ENCODE results near the gene CFAP107. TPM values are rescaled to one million over a fixed set of nuclear protein-coding genes. Genes with fewer than 3 reads are reported as not detected.
A peak's percentile ranks its signal among the peaks of the same experiment; 100 is the strongest.

CFAP107 gene
- total and polyA plus RNA-seq, 2 experiments from 2014 or later, result not detected

DNA sequence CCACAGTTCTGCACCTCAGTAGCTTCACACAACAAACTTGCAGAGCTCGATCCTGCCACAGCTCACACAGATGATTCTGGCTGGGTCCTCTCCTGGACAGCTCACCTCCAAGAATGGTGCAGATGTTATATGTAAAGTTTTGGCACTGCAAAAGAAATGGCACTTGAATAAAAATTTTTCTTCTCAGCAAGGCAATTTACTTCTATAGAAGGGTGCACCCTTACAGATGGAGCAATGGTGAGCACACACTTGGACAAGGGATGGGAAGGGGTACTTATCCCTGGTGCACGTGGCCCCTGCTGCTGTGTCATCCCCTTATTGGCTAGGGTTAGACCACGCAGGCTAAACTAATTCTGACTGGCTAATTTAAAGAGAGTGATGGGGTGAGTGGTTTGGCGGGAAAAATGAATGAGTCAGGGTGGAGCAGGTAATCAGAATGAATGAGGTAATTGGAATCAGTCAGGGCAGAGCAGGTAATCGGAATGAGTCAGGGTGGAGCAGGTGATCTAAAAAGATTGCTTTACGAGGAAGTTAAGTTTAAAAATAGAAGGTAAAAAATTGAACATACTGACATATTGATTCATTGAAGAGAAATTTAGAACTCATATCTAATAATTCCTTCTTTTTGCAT lies 42.1 kb upstream of the CFAP107 start:
- DNase-seq (ENCODE audit: low spot score), result no peak
- Histone ChIP-seq H3K36me3 (replicated peaks; ENCODE audit: insufficient read depth, low read depth) (no peaks in the 10 kb centered on the region), H3K4me2 (no peak overlapping the region), H3K4me1 (ENCODE audit: insufficient read depth) (peaks cover under 1% of the 10 kb centered on the region), H2AFZ (no peak overlapping the region), H3K27ac (peak overlapping the region; percentile 7), H3K27me3 (no peaks in the 10 kb centered on the region), H3K9me2 (replicated peaks; ENCODE audit: insufficient read depth) (no peaks in the 10 kb centered on the region), H4K20me1 (ENCODE audit: insufficient read depth, poor library complexity, severe bottlenecking) (no peaks in the 10 kb centered on the region), H3K9me3 (ENCODE audit: low read depth) (no peaks in the 10 kb centered on the region), H3K4me3 (no peak overlapping the region), H3K79me2 (no peaks in the 10 kb centered on the region)
- TF ChIP-seq, protein P1, sequence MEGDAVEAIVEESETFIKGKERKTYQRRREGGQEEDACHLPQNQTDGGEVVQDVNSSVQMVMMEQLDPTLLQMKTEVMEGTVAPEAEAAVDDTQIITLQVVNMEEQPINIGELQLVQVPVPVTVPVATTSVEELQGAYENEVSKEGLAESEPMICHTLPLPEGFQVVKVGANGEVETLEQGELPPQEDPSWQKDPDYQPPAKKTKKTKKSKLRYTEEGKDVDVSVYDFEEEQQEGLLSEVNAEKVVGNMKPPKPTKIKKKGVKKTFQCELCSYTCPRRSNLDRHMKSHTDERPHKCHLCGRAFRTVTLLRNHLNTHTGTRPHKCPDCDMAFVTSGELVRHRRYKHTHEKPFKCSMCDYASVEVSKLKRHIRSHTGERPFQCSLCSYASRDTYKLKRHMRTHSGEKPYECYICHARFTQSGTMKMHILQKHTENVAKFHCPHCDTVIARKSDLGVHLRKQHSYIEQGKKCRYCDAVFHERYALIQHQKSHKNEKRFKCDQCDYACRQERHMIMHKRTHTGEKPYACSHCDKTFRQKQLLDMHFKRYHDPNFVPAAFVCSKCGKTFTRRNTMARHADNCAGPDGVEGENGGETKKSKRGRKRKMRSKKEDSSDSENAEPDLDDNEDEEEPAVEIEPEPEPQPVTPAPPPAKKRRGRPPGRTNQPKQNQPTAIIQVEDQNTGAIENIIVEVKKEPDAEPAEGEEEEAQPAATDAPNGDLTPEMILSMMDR (IDR thresholded peaks at IDR 0.05; ENCODE audit: poor library complexity), result no peak
- TF ChIP-seq EZH2phosphoT487 (IDR thresholded peaks at IDR 0.05; ENCODE audit: low read depth, severe bottlenecking, unreplicated experiment) (no peak), EZH2 (IDR thresholded peaks at IDR 0.05; ENCODE audit: borderline replicate concordance) (no peak)
- 82% methylated on average over 6 of the region's 6 CpGs for WGBS (ENCODE audit: low lambda C conversion rate, missing lambda C conversion rate)

DNA sequence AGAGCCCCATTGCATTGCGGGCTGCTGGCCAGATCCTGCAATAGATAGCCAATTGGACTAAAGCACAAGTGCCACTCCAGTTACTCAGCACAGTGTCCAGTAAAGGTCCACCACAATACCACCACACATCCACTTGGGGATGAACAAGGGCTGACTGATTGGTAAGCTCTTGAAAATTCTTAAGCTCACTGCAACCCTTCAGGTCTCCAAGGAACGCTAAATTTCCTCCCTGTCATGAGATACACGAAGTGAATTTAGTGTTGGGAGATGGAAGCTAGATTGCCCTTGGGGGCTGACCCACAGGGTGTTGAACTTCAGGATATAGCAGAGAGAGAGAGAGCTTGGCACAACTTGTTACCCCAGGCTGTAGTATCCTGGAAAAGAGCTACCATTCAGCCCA lies 39.9 kb upstream of the CFAP107 start:
- 85% methylated on average over 3 of the region's 3 CpGs for WGBS (ENCODE audit: low lambda C conversion rate, missing lambda C conversion rate)
- H3K4me2 ChIP-seq, result no peak overlapping the region
- H3K36me3 ChIP-seq (replicated peaks; ENCODE audit: insufficient read depth, low read depth), result no peaks in the 10 kb centered on the region
- no peak overlapping the region for H3K27ac ChIP-seq
- H4K20me1 ChIP-seq (ENCODE audit: insufficient read depth, poor library complexity, severe bottlenecking), result no peaks in the 10 kb centered on the region
- no peaks in the 10 kb centered on the region for H3K79me2 ChIP-seq
- no peak overlapping the region for H2AFZ ChIP-seq
- no peaks in the 10 kb centered on the region for H3K9me2 ChIP-seq (replicated peaks; ENCODE audit: insufficient read depth)
- no peaks in the 10 kb centered on the region for H3K9me3 ChIP-seq (ENCODE audit: low read depth)
- TF ChIP-seq, protein P1 (IDR thresholded peaks at IDR 0.05; ENCODE audit: poor library complexity), result no peak
- TF ChIP-seq EZH2phosphoT487 (IDR thresholded peaks at IDR 0.05; ENCODE audit: low read depth, severe bottlenecking, unreplicated experiment) (no peak), EZH2 (IDR thresholded peaks at IDR 0.05; ENCODE audit: borderline replicate concordance) (no peak)
- H3K4me1 ChIP-seq (ENCODE audit: insufficient read depth), result peaks cover 14% of the 10 kb centered on the region
- DNase-seq (ENCODE audit: low spot score), result no peak
- H3K27me3 ChIP-seq, result no peaks in the 10 kb centered on the region
- H3K4me3 ChIP-seq, result no peak overlapping the region

DNA sequence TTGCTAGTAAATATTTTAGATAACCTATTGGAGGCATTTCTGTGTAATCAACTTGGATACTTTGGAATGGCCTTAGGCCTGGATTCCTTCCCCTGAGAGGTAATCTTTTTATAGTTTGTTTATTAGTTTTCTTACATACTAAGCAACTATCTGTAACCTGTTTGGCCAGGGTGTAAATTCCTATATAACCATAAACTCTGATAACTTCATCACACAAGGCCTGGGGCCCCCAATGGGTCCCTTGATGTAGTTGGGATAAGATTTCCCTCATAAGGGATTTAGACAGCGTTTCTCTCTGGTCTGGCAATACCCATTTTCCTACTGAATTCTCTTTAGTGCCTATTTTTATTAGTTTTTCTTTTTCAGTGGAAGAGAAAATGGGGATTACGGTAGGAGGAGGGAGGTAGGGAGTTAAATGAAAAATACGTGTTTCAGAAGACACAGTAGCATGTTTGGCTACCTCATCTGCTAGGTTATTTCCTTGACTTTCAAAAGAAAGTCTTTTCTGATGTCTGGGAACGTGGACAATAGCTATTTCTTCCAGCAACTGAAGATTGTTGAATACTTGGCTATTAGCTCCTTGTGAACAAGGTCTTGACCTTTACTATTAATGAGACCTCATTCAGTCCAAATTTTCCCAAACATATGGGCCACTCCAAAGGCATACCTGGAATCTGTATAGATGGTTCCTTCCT lies 37.5 kb upstream of the CFAP107 start:
- 61% methylated on average over 4 of the region's 4 CpGs for WGBS (ENCODE audit: low lambda C conversion rate, missing lambda C conversion rate)
- H3K36me3 ChIP-seq (replicated peaks; ENCODE audit: insufficient read depth, low read depth), result no peaks in the 10 kb centered on the region
- H3K27ac ChIP-seq, result peak overlapping the region; percentile 89
- DNase-seq (ENCODE audit: low spot score), result peak; percentile 58
- no peaks in the 10 kb centered on the region for H3K27me3 ChIP-seq
- no peaks in the 10 kb centered on the region for H4K20me1 ChIP-seq (ENCODE audit: insufficient read depth, poor library complexity, severe bottlenecking)
- TF ChIP-seq EZH2 (IDR thresholded peaks at IDR 0.05; ENCODE audit: borderline replicate concordance) (no peak), EZH2phosphoT487 (IDR thresholded peaks at IDR 0.05; ENCODE audit: low read depth, severe bottlenecking, unreplicated experiment) (no peak)
- TF ChIP-seq, protein P1 (IDR thresholded peaks at IDR 0.05; ENCODE audit: poor library complexity), result no peak
- H3K9me3 ChIP-seq (ENCODE audit: low read depth), result no peaks in the 10 kb centered on the region
- H3K4me3 ChIP-seq, result no peak overlapping the region
- peak overlapping the region; percentile 31 for H3K4me2 ChIP-seq
- H3K9me2 ChIP-seq (replicated peaks; ENCODE audit: insufficient read depth), result no peaks in the 10 kb centered on the region
- no peak overlapping the region for H2AFZ ChIP-seq
- no peaks in the 10 kb centered on the region for H3K79me2 ChIP-seq
- peaks cover 14% of the 10 kb centered on the region for H3K4me1 ChIP-seq (ENCODE audit: insufficient read depth)

Data from hepatocyte (in vitro differentiated cells).